ENCODE data around the gene OTUD7B.

GRCh38 chr1:149888999-149889289 is 121.6 kb downstream of the OTUD7B start:
- TF ChIP-seq CTCF (IDR thresholded peaks at IDR 0.05) (no peak), POLR2A (IDR thresholded peaks at IDR 0.05) (no peak)
